ENCODE measurements around the gene DPP6. TPM values are rescaled to one million over a fixed set of nuclear protein-coding genes. Genes with fewer than 3 reads are reported as not detected.

Gene DPP6
- total RNA-seq, 2 experiments from 2014 or later, result not detected

DNA sequence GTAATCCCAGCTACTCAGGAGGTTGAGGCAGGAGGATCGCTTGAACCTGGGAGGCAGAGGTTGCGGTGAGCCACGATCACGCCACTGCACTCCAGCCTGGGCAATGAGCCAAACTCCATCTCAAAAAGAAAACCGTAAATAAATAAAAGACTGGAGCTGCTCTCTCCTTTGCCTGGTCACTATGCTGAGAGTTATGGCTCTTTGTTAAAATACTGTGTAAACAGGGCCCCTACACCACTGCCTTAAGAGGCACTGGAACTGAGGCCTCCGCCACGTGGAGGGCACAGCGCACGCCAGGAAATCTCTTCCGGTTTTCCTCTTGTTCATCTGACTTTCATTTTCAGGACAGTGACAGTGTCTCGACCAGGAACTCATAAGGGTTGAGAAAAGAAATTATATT, 827.4 kb downstream of the DPP6 start:
- peaks cover 0 to 8% of the 10 kb centered on the region in 2 experiments for H3K9me3 ChIP-seq (ENCODE audit: control insufficient read depth in 1 of 2, insufficient read depth in 1 of 2, low read length in 2 of 2)
- no peaks in the 10 kb centered on the region for H3K4me1 ChIP-seq (ENCODE audit: insufficient read depth, low read length)
- H3K27ac ChIP-seq (ENCODE audit: low read depth in 1 of 2, low read length in 2 of 2), result no peak overlapping the region
- no peak overlapping the region for H3K4me3 ChIP-seq (ENCODE audit: low read length)
- no peaks in the 10 kb centered on the region for H3K9me3 Mint-ChIP-seq
- TF ChIP-seq, protein P1, sequence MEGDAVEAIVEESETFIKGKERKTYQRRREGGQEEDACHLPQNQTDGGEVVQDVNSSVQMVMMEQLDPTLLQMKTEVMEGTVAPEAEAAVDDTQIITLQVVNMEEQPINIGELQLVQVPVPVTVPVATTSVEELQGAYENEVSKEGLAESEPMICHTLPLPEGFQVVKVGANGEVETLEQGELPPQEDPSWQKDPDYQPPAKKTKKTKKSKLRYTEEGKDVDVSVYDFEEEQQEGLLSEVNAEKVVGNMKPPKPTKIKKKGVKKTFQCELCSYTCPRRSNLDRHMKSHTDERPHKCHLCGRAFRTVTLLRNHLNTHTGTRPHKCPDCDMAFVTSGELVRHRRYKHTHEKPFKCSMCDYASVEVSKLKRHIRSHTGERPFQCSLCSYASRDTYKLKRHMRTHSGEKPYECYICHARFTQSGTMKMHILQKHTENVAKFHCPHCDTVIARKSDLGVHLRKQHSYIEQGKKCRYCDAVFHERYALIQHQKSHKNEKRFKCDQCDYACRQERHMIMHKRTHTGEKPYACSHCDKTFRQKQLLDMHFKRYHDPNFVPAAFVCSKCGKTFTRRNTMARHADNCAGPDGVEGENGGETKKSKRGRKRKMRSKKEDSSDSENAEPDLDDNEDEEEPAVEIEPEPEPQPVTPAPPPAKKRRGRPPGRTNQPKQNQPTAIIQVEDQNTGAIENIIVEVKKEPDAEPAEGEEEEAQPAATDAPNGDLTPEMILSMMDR (IDR thresholded peaks at IDR 0.05), result no peak
- no peak overlapping the region for H3K27ac Mint-ChIP-seq
- intact Hi-C loops (cut with DNase I, micrococcal nuclease), result no loop called here
- no peak overlapping the region for H3K4me3 Mint-ChIP-seq
- ATAC-seq (ENCODE audit: poor library complexity), result no peak
- H3K36me3 Mint-ChIP-seq (ENCODE audit: low read depth), result no peaks in the 10 kb centered on the region
- no peaks in the 10 kb centered on the region for H3K27me3 ChIP-seq (ENCODE audit: control insufficient read depth in 1 of 2, insufficient read depth in 2 of 2, low read length in 2 of 2)
- CTCF ChIA-PET, result no interaction called here
- no peaks in the 10 kb centered on the region for H3K36me3 ChIP-seq (ENCODE audit: insufficient read depth, low read length)
- DNase-seq, result no peak
- H3K4me1 Mint-ChIP-seq (ENCODE audit: low read depth), result no peaks in the 10 kb centered on the region
- peaks cover 15% of the 10 kb centered on the region for H3K27me3 Mint-ChIP-seq
- POLR2A ChIA-PET, result no interaction called here

DNA sequence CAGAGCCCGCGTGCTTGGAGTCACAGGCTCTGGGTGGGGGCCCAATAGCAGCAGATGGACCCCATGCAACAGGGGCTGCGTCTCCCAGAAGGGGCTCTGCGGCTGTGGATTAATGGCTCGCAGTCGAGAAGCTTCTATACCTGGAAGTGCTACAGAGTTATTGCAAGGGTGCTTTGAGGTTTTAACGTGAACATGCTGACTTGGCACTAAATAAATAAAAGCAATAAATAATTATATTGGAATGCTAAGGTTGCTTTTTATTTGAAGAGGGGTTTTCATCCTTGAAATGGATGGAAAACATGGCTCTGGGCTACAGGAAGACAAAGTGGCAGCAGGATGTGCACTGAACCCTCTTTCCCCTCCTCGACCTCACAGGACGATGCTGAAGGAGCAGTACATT, 828.3 kb downstream of the DPP6 start:
- H3K9me3 ChIP-seq (ENCODE audit: control insufficient read depth in 1 of 2, insufficient read depth in 1 of 2, low read length in 2 of 2), result peaks cover 0 to 15% of the 10 kb centered on the region in 2 experiments
- Mint-ChIP-seq H3K4me3 (no peak overlapping the region), H3K4me1 (ENCODE audit: low read depth) (no peaks in the 10 kb centered on the region), H3K27me3 (peaks cover 15% of the 10 kb centered on the region), H3K27ac (no peak overlapping the region), H3K9me3 (no peaks in the 10 kb centered on the region), H3K36me3 (ENCODE audit: low read depth) (no peaks in the 10 kb centered on the region)
- TF ChIP-seq, protein P1 (IDR thresholded peaks at IDR 0.05), result no peak
- ChIA-PET CTCF (no interaction called here), POLR2A (no interaction called here)
- no peak overlapping the region for H3K4me3 ChIP-seq (ENCODE audit: low read length)
- no peaks in the 10 kb centered on the region for H3K4me1 ChIP-seq (ENCODE audit: insufficient read depth, low read length)
- H3K27ac ChIP-seq (ENCODE audit: low read depth in 1 of 2, low read length in 2 of 2), result no peak overlapping the region
- H3K36me3 ChIP-seq (ENCODE audit: insufficient read depth, low read length), result no peaks in the 10 kb centered on the region
- intact Hi-C loops (cut with DNase I, micrococcal nuclease), result no loop called here
- H3K27me3 ChIP-seq (ENCODE audit: control insufficient read depth in 1 of 2, insufficient read depth in 2 of 2, low read length in 2 of 2), result no peaks in the 10 kb centered on the region
- no peak for DNase-seq
- no peak for ATAC-seq (ENCODE audit: poor library complexity)

DNA sequence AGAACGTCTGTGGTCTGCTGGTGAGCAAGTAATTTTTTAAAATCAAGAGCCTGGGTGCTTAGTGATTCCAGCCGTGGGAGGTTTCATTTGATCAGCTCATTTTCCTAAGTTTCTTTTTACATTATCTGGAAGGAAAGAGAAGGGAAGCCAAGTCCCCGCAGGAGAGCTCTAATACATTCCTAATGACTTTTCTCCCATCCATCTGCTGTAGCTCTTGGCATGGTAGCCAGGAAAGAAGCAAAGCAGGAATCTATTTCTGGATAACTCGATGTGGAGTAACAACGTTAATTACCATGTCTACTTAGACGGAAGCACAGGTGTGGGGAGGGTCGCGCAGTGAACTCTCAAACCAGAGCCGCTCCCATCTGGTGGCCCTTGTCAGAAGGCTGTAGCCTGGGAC, 828.8 kb downstream of the DPP6 start:
- TF ChIP-seq, protein P1 (IDR thresholded peaks at IDR 0.05), result no peak
- Histone ChIP-seq H3K36me3 (ENCODE audit: insufficient read depth, low read length) (no peaks in the 10 kb centered on the region), H3K9me3 (ENCODE audit: control insufficient read depth in 1 of 2, insufficient read depth in 1 of 2, low read length in 2 of 2) (peaks cover 0 to 15% of the 10 kb centered on the region in 2 experiments), H3K4me1 (ENCODE audit: insufficient read depth, low read length) (no peaks in the 10 kb centered on the region), H3K27ac (ENCODE audit: low read depth in 1 of 2, low read length in 2 of 2) (no peak overlapping the region), H3K27me3 (ENCODE audit: control insufficient read depth in 1 of 2, insufficient read depth in 2 of 2, low read length in 2 of 2) (no peaks in the 10 kb centered on the region), H3K4me3 (ENCODE audit: low read length) (no peak overlapping the region)
- POLR2A ChIA-PET, result no interaction called here
- Mint-ChIP-seq H3K9me3 (no peaks in the 10 kb centered on the region), H3K4me3 (no peak overlapping the region), H3K36me3 (ENCODE audit: low read depth) (no peaks in the 10 kb centered on the region), H3K4me1 (ENCODE audit: low read depth) (no peaks in the 10 kb centered on the region), H3K27ac (no peak overlapping the region), H3K27me3 (peaks cover 15% of the 10 kb centered on the region)
- CTCF ChIA-PET, result no interaction called here
- ATAC-seq (ENCODE audit: poor library complexity) (no peak), DNase-seq (no peak)
- intact Hi-C loops (cut with DNase I, micrococcal nuclease), result no loop called here

All from CD4-positive, alpha-beta T cell (primary cell).